Body of pancreas (tissue), 4 donors: ENCODE data around the gene STK39.

Source experiments
- CTCF ChIP-seq, 7 experiments: fragments of 450-650 bp in 4 of 7; fragments of 200-600 bp in 3 of 7; sonication (generic) in 3 of 7; IDR thresholded peaks; one replicate each; pipeline ENCODE4 v1.5.1; 2016 to 2019; ENCODE audit warnings: antibody characterized with exemption in 7 of 7
- POLR2A ChIP-seq, 3 donors: fragments of 450-650 bp; IDR thresholded peaks; one replicate each; pipeline ENCODE4 v1.6.1; 2016; ENCODE audit warnings: antibody characterized with exemption in 3 of 3, mild to moderate bottlenecking in 2 of 3

- TF ChIP-seq CTCF (IDR thresholded peaks at IDR 0.05) (no peak), POLR2A (IDR thresholded peaks at IDR 0.05) (no peak)
Measured at GRCh38 chr2:168149150-168149974, 98.0 kb downstream of the STK39 start.
